WTC11 (cell line): ENCODE data around the gene RRAS. TPM values are rescaled to one million over a fixed set of nuclear protein-coding genes. Genes with fewer than 3 reads are reported as not detected.

Experiments used
- ATAC-seq: fragments of 200-7000 bp; cut with Tn5 transposase; 2 replicates; pipeline ENCODE4 v1.10.0; 2021; ENCODE audit warnings: mild to moderate bottlenecking, moderate library complexity
- CTCF ChIA-PET: fragments of 300-600 bp; sonication (Branson Sonifier 250); formaldehyde crosslinking; loops from one replicate; lab custom pipeline; 2021; ENCODE audit warnings: antibody characterized with exemption; lab: Charles Lee
- POLR2A ChIA-PET: fragments of 350-600 bp; sonication (Branson Sonifier 250); formaldehyde crosslinking; loops from one replicate; lab custom pipeline; 2021; ENCODE audit warnings: antibody characterized with exemption; lab: Charles Lee
- DNase-seq: peaks from one replicate; pipeline ENCODE4 v3.0.0; 2021; ENCODE audit warnings: low spot score
- H3K27ac Mint-ChIP-seq: 2 replicates; pipeline ENCODE4 v1.8.0; 2021; ENCODE audit warnings: mixed read lengths
- H3K27me3 Mint-ChIP-seq: 2 replicates; pipeline ENCODE4 v1.8.0; 2021; ENCODE audit warnings: low read depth, mild to moderate bottlenecking, moderate library complexity, mixed read lengths
- H3K36me3 Mint-ChIP-seq: 2 replicates; pipeline ENCODE4 v1.8.0; 2021; ENCODE audit warnings: mixed read lengths
- H3K4me1 Mint-ChIP-seq: 2 replicates; pipeline ENCODE4 v1.8.0; 2022; ENCODE audit warnings: mixed read lengths
- H3K4me3 Mint-ChIP-seq: 2 replicates; pipeline ENCODE4 v1.8.0; 2021; ENCODE audit warnings: mild to moderate bottlenecking, moderate library complexity, mixed read lengths
- H3K9me3 Mint-ChIP-seq: 2 replicates; pipeline ENCODE4 v1.8.0; 2021; ENCODE audit warnings: mixed read lengths
- ELF4 ChIP-seq: sonication (generic); formaldehyde crosslinking; IDR thresholded peaks from 2 replicates; pipeline ENCODE4 v1.8.1; 2022; ENCODE audit warnings: low read depth, mild to moderate bottlenecking, moderate library complexity, missing genetic modification reagents
- EMX1 ChIP-seq: fragments of 250-450 bp; sonication (Bioruptor Pico); IDR thresholded peaks from 2 replicates; pipeline ENCODE4 v1.8.0; 2021; ENCODE audit warnings: mild to moderate bottlenecking
- GABPB1 ChIP-seq: sonication (generic); formaldehyde crosslinking; IDR thresholded peaks from 2 replicates; pipeline ENCODE4 v1.8.1; 2023; ENCODE audit warnings: mild to moderate bottlenecking, missing genetic modification reagents
- MXD4 ChIP-seq: fragments of 250-450 bp; sonication (Bioruptor Pico); IDR thresholded peaks from 2 replicates; pipeline ENCODE4 v1.8.0; 2021; ENCODE audit warnings: mild to moderate bottlenecking, moderate library complexity, borderline replicate concordance
- MYBL2 ChIP-seq: sonication (generic); formaldehyde crosslinking; IDR thresholded peaks from 2 replicates; pipeline ENCODE4 v1.8.1; 2023; ENCODE audit warnings: mild to moderate bottlenecking, moderate library complexity, missing genetic modification reagents
- SOX15 ChIP-seq: fragments of 250-450 bp; sonication (Bioruptor Pico); IDR thresholded peaks from 2 replicates; pipeline ENCODE4 v1.9.0; 2021; ENCODE audit warnings: mild to moderate bottlenecking
- SP1 ChIP-seq: sonication (generic); formaldehyde crosslinking; conservative IDR thresholded peaks from 2 replicates; pipeline ENCODE4 v1.8.1; 2022; ENCODE audit warnings: missing genetic modification reagents
- ZNF396 ChIP-seq: fragments of 250-450 bp; sonication (Bioruptor Pico); IDR thresholded peaks from 2 replicates; pipeline ENCODE4 v1.8.0; 2021; ENCODE audit warnings: mild to moderate bottlenecking, moderate library complexity, borderline replicate concordance
- total RNA-seq: library from RNA; stranded (reverse); gene quantifications from 3 replicates; pipeline ENCODE4 v1.2.3, GENCODE V29; 2021
- TF ChIP-seq, protein P1 (sequence below): fragments of 250-450 bp; sonication (Bioruptor Pico); IDR thresholded peaks from 2 replicates; pipeline ENCODE4 v1.9.0; 2021; ENCODE audit warnings: mild to moderate bottlenecking, borderline replicate concordance
- TF ChIP-seq, protein P2 (sequence below): sonication (generic); formaldehyde crosslinking; IDR thresholded peaks from 2 replicates; pipeline ENCODE4 v1.8.0; 2023; ENCODE audit warnings: missing genetic modification reagents
- TF ChIP-seq, protein P3 (sequence below): sonication (generic); formaldehyde crosslinking; IDR thresholded peaks from 2 replicates; pipeline ENCODE4 v1.8.1; 2022; ENCODE audit warnings: mild to moderate bottlenecking, moderate library complexity, missing genetic modification reagents
- TF ChIP-seq, protein P4 (sequence below): fragments of 250-450 bp; sonication (Bioruptor Pico); IDR thresholded peaks from 2 replicates; pipeline ENCODE4 v1.9.0; 2021; ENCODE audit warnings: moderate library complexity, mild to moderate bottlenecking, inconsistent platforms, borderline replicate concordance
- TF ChIP-seq, protein P5 (sequence below): sonication (generic); formaldehyde crosslinking; IDR thresholded peaks from 2 replicates; pipeline ENCODE4 v1.8.1; 2023; ENCODE audit warnings: mild to moderate bottlenecking, missing genetic modification reagents
- TF ChIP-seq, protein P6 (sequence below): fragments of 250-450 bp; sonication (Bioruptor Pico); IDR thresholded peaks from 2 replicates; pipeline ENCODE4 v1.9.0; 2021; ENCODE audit warnings: mild to moderate bottlenecking

The RRAS gene
- total RNA-seq, 1 experiment from 2014 or later: 11.4 TPM

DNA sequence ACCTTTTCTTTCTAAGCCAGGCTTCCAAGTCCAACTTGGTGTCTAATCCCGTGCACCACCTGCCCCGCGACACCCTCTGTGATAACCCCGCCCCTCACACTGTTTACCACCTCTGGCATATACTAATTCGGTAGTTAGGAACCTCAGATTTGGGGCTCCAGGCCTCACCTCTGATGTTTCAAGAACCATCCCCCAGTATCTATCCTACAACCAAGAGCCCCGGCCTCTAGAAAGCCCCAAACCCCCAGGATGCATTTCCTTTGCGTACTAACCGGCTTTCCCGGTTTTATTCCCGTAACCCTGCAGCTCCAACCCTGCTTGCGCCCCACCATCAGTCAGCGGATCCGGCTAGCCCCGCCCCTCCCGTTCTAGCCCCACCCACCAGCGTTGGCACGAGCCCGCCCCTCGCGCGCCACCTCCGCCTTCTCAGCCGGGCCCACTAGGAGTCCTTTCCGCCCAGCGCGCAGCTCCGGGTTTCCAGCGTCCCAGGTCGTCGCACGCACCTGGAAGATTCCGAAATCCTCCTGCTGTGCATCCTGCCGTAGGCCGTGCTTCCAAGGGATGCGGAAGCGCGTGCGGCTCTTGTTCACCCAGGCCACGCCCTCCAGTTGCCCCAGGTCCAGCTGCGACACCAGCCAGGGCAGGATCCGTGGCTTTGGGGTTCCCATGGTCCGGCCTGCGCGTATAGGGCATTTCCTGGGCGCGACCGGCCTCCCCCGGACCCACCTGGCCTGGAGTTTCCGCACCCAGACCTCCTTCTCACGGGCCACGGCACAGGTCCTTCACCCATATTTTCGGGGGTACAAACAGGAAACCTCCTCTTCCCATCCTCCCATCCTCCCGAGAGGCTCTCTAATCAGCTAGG, 24.5 kb upstream of the RRAS start (continued):
- TF ChIP-seq, protein P1, sequence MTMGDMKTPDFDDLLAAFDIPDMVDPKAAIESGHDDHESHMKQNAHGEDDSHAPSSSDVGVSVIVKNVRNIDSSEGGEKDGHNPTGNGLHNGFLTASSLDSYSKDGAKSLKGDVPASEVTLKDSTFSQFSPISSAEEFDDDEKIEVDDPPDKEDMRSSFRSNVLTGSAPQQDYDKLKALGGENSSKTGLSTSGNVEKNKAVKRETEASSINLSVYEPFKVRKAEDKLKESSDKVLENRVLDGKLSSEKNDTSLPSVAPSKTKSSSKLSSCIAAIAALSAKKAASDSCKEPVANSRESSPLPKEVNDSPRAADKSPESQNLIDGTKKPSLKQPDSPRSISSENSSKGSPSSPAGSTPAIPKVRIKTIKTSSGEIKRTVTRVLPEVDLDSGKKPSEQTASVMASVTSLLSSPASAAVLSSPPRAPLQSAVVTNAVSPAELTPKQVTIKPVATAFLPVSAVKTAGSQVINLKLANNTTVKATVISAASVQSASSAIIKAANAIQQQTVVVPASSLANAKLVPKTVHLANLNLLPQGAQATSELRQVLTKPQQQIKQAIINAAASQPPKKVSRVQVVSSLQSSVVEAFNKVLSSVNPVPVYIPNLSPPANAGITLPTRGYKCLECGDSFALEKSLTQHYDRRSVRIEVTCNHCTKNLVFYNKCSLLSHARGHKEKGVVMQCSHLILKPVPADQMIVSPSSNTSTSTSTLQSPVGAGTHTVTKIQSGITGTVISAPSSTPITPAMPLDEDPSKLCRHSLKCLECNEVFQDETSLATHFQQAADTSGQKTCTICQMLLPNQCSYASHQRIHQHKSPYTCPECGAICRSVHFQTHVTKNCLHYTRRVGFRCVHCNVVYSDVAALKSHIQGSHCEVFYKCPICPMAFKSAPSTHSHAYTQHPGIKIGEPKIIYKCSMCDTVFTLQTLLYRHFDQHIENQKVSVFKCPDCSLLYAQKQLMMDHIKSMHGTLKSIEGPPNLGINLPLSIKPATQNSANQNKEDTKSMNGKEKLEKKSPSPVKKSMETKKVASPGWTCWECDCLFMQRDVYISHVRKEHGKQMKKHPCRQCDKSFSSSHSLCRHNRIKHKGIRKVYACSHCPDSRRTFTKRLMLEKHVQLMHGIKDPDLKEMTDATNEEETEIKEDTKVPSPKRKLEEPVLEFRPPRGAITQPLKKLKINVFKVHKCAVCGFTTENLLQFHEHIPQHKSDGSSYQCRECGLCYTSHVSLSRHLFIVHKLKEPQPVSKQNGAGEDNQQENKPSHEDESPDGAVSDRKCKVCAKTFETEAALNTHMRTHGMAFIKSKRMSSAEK (CRISPR knock-in tag): no peak

DNA sequence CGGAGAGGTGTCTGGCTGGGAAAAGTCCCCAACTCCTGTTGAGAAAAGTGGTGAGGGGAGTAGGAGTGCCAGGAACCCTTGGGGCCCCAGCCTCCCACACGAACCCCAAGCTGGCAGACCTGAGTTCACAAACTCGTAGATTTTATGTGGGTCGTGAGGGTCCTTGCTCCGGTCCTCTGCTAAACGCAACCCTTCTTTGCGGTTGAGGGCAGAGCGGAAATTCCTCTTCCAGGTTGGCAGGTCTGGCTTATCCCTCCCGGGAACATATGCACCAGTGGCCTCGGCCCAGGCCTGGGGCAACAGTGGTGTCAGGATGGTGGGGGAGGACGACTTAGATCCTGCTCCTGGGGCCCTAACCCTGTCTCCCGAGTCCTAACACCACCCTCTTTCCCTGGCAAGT, 23.3 kb upstream of the RRAS start:
- ChIA-PET POLR2A (interaction anchor here (2.7 kb wide), 1 partner anchor 13 kb away, joined by 29 read pairs; the partner anchor contains the start of gene PRMT1), CTCF (interaction anchor here (1.3 to 3.6 kb wide), 4 partner anchors 12 to 117 kb away, joined by 4 to 35 read pairs (median 11); partner anchors contain the start of genes PRMT1 and SCAF1)
- Mint-ChIP-seq H3K36me3 (peaks cover 48% of the 10 kb centered on the region), H3K27ac (no peak overlapping the region), H3K4me3 (peak overlapping the region; percentile 30; the same call in 1 of the 2 replicates), H3K27me3 (no peaks in the 10 kb centered on the region; the same call in 1 of the 2 replicates), H3K9me3 (peaks cover 7% of the 10 kb centered on the region), H3K4me1 (peaks cover 12% of the 10 kb centered on the region)
- no peak for ATAC-seq
- no peak for DNase-seq
- TF ChIP-seq MXD4 (CRISPR knock-in tag): no peak
- TF ChIP-seq, protein P2, sequence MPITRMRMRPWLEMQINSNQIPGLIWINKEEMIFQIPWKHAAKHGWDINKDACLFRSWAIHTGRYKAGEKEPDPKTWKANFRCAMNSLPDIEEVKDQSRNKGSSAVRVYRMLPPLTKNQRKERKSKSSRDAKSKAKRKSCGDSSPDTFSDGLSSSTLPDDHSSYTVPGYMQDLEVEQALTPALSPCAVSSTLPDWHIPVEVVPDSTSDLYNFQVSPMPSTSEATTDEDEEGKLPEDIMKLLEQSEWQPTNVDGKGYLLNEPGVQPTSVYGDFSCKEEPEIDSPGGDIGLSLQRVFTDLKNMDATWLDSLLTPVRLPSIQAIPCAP (CRISPR knock-in tag): no peak

DNA sequence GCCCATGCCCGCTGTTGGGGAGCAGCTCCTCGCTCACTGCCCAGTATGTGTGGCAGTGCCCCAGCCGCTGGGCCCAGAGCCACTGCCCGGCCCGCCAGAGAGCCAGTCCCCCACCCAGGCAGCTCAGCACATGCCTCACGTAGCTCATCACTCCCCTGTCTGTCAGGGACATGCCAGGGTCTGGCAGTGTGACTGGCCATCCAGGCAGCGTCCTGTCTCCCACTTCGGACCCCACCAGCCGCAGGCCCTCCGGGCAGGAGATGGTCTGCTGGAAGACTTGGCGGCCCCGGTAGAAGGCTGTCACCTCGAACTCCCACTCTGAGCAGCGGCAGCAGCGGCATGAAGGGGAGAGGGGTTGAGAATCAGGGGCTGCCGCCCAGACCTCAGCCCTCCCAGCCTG, 22.1 kb upstream of the RRAS start:
- H3K9me3 Mint-ChIP-seq: peaks cover 7% of the 10 kb centered on the region
- ATAC-seq (no peak), DNase-seq (no peak)
- H3K27me3 Mint-ChIP-seq: no peaks in the 10 kb centered on the region; the same call in 1 of the 2 replicates
- no peak overlapping the region for H3K4me3 Mint-ChIP-seq
- no peak overlapping the region for H3K27ac Mint-ChIP-seq
- POLR2A ChIA-PET: interaction anchor here (0.8 kb wide), 1 partner anchor 20 kb away, joined by 4 read pairs; the partner anchor contains the start of gene SCAF1
- peaks cover 50% of the 10 kb centered on the region for H3K36me3 Mint-ChIP-seq
- H3K4me1 Mint-ChIP-seq: peaks cover 12% of the 10 kb centered on the region
- TF ChIP-seq ZNF396 (CRISPR knock-in tag) (no peak), ELF4 (CRISPR knock-in tag) (no peak), MYBL2 (no peak), SP1 (CRISPR knock-in tag) (no peak), SOX15 (CRISPR knock-in tag) (no peak), GABPB1 (CRISPR knock-in tag) (no peak), EMX1 (no peak)
- TF ChIP-seq, protein P3, sequence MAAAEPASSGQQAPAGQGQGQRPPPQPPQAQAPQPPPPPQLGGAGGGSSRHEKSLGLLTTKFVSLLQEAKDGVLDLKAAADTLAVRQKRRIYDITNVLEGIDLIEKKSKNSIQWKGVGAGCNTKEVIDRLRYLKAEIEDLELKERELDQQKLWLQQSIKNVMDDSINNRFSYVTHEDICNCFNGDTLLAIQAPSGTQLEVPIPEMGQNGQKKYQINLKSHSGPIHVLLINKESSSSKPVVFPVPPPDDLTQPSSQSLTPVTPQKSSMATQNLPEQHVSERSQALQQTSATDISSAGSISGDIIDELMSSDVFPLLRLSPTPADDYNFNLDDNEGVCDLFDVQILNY (CRISPR knock-in tag): no peak
- TF ChIP-seq, protein P4, sequence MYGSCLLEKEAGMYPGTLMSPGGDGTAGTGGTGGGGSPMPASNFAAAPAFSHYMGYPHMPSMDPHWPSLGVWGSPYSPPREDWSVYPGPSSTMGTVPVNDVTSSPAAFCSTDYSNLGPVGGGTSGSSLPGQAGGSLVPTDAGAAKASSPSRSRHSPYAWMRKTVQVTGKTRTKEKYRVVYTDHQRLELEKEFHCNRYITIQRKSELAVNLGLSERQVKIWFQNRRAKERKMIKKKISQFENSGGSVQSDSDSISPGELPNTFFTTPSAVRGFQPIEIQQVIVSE (CRISPR knock-in tag): no peak
- TF ChIP-seq, protein P5, sequence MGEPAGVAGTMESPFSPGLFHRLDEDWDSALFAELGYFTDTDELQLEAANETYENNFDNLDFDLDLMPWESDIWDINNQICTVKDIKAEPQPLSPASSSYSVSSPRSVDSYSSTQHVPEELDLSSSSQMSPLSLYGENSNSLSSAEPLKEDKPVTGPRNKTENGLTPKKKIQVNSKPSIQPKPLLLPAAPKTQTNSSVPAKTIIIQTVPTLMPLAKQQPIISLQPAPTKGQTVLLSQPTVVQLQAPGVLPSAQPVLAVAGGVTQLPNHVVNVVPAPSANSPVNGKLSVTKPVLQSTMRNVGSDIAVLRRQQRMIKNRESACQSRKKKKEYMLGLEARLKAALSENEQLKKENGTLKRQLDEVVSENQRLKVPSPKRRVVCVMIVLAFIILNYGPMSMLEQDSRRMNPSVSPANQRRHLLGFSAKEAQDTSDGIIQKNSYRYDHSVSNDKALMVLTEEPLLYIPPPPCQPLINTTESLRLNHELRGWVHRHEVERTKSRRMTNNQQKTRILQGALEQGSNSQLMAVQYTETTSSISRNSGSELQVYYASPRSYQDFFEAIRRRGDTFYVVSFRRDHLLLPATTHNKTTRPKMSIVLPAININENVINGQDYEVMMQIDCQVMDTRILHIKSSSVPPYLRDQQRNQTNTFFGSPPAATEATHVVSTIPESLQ (CRISPR knock-in tag): no peak
- TF ChIP-seq, protein P6, sequence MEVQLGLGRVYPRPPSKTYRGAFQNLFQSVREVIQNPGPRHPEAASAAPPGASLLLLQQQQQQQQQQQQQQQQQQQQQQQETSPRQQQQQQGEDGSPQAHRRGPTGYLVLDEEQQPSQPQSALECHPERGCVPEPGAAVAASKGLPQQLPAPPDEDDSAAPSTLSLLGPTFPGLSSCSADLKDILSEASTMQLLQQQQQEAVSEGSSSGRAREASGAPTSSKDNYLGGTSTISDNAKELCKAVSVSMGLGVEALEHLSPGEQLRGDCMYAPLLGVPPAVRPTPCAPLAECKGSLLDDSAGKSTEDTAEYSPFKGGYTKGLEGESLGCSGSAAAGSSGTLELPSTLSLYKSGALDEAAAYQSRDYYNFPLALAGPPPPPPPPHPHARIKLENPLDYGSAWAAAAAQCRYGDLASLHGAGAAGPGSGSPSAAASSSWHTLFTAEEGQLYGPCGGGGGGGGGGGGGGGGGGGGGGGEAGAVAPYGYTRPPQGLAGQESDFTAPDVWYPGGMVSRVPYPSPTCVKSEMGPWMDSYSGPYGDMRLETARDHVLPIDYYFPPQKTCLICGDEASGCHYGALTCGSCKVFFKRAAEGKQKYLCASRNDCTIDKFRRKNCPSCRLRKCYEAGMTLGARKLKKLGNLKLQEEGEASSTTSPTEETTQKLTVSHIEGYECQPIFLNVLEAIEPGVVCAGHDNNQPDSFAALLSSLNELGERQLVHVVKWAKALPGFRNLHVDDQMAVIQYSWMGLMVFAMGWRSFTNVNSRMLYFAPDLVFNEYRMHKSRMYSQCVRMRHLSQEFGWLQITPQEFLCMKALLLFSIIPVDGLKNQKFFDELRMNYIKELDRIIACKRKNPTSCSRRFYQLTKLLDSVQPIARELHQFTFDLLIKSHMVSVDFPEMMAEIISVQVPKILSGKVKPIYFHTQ (CRISPR knock-in tag): no peak
- TF ChIP-seq, all 79 proteins: peak for 0
- CTCF ChIA-PET: interaction anchor here (1.2 kb wide), 1 partner anchor 15 kb away, joined by 3 read pairs; the partner anchor contains the start of gene PRMT1
